22Rv1 (cell line): ENCODE measurements around the gene RNF11.

ENCODE experiments used
- H3K27ac ChIP-seq: fragments of 450-650 bp; 2 replicates; pipeline ENCODE4 v1.5.1; 2017
- ZFX ChIP-seq: fragments of 450-650 bp; IDR thresholded peaks from 2 replicates; pipeline ENCODE4 v1.6.1; 2017; ENCODE audit warnings: antibody characterized with exemption, borderline replicate concordance
- TF ChIP-seq, protein P1 (sequence below): fragments of 450-650 bp; IDR thresholded peaks from 2 replicates; pipeline ENCODE4 v1.5.1; 2017; ENCODE audit warnings: mild to moderate bottlenecking

RNF11 gene

GRCh38 chr1:51283979-51284378, 47.9 kb downstream of the RNF11 start:
- TF ChIP-seq ZFX: no peak
- TF ChIP-seq, protein P1, sequence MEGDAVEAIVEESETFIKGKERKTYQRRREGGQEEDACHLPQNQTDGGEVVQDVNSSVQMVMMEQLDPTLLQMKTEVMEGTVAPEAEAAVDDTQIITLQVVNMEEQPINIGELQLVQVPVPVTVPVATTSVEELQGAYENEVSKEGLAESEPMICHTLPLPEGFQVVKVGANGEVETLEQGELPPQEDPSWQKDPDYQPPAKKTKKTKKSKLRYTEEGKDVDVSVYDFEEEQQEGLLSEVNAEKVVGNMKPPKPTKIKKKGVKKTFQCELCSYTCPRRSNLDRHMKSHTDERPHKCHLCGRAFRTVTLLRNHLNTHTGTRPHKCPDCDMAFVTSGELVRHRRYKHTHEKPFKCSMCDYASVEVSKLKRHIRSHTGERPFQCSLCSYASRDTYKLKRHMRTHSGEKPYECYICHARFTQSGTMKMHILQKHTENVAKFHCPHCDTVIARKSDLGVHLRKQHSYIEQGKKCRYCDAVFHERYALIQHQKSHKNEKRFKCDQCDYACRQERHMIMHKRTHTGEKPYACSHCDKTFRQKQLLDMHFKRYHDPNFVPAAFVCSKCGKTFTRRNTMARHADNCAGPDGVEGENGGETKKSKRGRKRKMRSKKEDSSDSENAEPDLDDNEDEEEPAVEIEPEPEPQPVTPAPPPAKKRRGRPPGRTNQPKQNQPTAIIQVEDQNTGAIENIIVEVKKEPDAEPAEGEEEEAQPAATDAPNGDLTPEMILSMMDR: no peak
- no peak overlapping the region for H3K27ac ChIP-seq

- no peak overlapping the region for H3K27ac ChIP-seq
- TF ChIP-seq, protein P1: no peak
- no peak for TF ChIP-seq ZFX
Measured at GRCh38 chr1:51284487-51284954, 48.4 kb downstream of the RNF11 start.

GRCh38 chr1:51285055-51285454, 49.0 kb downstream of the RNF11 start:
- TF ChIP-seq ZFX: no peak
- TF ChIP-seq, protein P1: no peak
- no peak overlapping the region for H3K27ac ChIP-seq

DNA sequence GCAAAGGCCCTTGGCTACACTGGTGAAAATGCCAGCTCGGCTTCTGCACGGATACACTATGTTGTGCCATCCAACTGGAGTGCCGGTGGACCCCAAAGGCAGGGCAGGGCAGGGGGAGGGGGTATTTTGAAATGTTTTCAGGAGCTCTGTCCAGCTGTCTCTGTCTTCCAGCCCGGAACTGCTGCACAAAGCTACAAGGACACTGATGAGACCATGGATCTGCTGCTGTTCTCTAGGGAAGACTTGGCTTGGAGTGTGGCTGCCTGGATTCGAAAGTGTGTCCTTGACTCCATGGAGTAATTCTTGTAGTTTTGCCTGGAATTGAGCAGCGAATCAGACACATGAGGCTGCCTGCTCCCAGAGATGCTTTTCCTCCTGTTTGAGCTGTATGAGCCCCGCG, 51.9 kb downstream of the RNF11 start:
- no peak overlapping the region for H3K27ac ChIP-seq
- no peak for TF ChIP-seq ZFX
- TF ChIP-seq, protein P1: no peak

DNA sequence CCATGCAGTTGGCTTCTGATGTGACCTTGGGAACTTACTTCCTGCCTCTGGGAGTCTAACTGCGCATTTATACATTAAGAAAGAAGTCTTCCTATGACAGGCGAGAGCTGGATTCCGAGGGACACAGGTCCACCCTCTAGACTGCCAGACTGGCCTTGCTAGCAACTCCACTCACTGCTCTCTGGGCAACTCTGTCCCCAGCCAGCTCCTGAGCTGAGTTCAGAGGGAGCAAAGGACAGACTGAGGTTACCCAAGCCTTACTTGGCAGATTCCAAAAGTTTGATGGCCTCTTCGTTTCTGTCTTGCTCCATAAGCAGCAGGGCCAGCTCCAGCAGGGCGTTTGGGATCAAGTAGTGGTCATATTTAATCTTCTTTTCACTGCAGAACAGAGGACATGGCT, 52.5 kb downstream of the RNF11 start:
- H3K27ac ChIP-seq: no peak overlapping the region
- TF ChIP-seq, protein P1: no peak
- TF ChIP-seq ZFX: no peak

DNA sequence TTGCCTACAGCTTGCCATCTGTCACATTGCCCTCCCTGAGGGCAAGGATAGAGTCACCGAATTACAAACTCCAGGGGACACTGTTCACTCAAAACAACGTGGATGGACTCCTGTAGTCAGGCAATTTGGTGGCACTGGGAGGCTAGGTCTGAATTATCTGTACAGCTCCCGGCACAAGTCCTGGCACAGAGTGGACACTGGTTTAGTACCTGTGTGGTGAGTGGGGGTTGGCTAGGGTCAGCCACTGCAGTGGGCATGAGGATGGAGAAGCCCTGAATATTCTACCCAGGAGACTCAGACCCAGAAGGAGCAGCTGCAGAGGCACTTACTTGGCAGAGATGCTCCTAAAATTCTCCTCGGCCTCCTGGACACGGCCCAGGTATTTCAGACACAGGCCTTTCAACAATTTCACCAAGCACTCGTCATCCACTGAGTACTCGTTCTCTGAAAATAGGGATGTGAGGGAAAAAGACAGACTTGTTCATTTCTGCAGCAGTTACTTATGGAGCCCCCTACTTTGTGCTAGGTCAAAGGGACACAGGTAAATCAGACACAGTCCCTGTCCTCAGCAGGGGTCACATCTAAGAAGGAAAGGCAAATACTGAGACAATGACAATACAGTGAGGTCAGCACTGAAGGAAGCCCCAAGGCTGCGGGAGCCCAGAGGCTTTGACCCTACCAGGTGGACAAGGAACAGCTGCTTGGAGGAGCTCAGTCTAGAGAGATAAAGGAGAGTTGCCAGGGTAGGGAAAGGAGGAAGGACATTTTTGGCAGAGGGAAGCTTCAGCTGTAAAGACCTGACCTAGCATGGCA, 53.8 kb downstream of the RNF11 start:
- H3K27ac ChIP-seq: no peak overlapping the region
- no peak for TF ChIP-seq ZFX
- TF ChIP-seq, protein P1: no peak

DNA sequence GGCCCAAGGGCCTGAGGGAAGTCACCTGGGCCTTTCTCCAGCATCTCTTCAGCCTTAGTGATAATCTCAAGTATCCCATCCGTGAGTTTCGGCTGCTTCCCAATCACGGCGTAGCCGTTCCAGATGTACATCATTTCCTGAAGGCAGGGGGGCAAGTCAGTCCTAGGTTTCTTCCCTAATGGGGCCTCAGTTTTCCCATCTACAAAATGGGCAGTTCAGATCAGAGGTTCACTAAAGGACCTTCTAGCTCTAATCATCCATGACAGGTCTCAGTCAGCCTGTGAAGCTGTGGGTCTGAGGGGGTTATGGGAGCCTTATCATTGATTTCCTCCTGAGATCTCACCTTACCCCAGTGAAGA, 54.4 kb downstream of the RNF11 start:
- TF ChIP-seq ZFX: no peak
- TF ChIP-seq, protein P1: no peak
- H3K27ac ChIP-seq: no peak overlapping the region
